Measurements from ENCODE around the gene ZNF740. TPM values are rescaled to one million over a fixed set of nuclear protein-coding genes. Genes with fewer than 3 reads are reported as not detected.

Gene ZNF740
- total RNA-seq, 1 donor, result 14.0 TPM

- no peak for DNase-seq (ENCODE audit: low read depth in 2 of 3, low spot score in 2 of 3)
Observed at GRCh38 chr12:53241623-53242412, 61.3 kb downstream of the ZNF740 start.

- no peak for DNase-seq (ENCODE audit: low read depth in 2 of 3, low spot score in 2 of 3)
Observed at GRCh38 chr12:53244337-53244736, 63.8 kb downstream of the ZNF740 start.

Small RNAs within 50 kb of the gene (small RNA-seq; reads per million reads assigned to genes)
- gene HIGD1AP1 (not detected), gene RNU6-333P (not detected)

Other genes with a start within 250 kb of the ZNF740 start
- 67.1 TPM for gene KRT18, start 231.6 kb upstream of the ZNF740 start, total RNA-seq
- gene EIF4B, start 174.3 kb upstream of the ZNF740 start, total RNA-seq, result 790 TPM
- 3.2 TPM for gene TNS2, start 130.7 kb upstream of the ZNF740 start, total RNA-seq
- 20.7 TPM for gene SPRYD3, start 101.3 kb upstream of the ZNF740 start, total RNA-seq
- gene IGFBP6, start 83.1 kb upstream of the ZNF740 start, total RNA-seq, result 2.4 TPM
- under 0.01 TPM for gene SOAT2, start 77.2 kb upstream of the ZNF740 start, total RNA-seq
- gene CSAD, start 203 bp downstream of the ZNF740 start, total RNA-seq, result 7.3 TPM
- 17.0 TPM for gene ITGB7, start 26.5 kb downstream of the ZNF740 start, total RNA-seq
- gene RARG, start 51.5 kb downstream of the ZNF740 start, total RNA-seq, result 3.2 TPM
- gene ESPL1, start 87.6 kb downstream of the ZNF740 start, total RNA-seq, result 1.3 TPM
- 477 TPM for gene PFDN5, start 114.8 kb downstream of the ZNF740 start, total RNA-seq
- 82.4 TPM for gene MYG1, start 119.0 kb downstream of the ZNF740 start, total RNA-seq
- 52.0 TPM for gene AAAS, start 140.9 kb downstream of the ZNF740 start, total RNA-seq
- not detected for gene SP7, start 155.6 kb downstream of the ZNF740 start, total RNA-seq
- gene SP1, start 199.5 kb downstream of the ZNF740 start, total RNA-seq, result 107 TPM
- gene AMHR2, start 243.1 kb downstream of the ZNF740 start, total RNA-seq, result 4.6 TPM

Measured in hematopoietic multipotent progenitor cell (in vitro differentiated cells).